Activated CD8-positive, alpha-beta T cell treated with anti-CD3 and anti-CD28 coated beads for 36 hours (primary cell): Measurements from ENCODE around the gene ANAPC7. TPM values are rescaled to one million over a fixed set of nuclear protein-coding genes. Genes with fewer than 3 reads are reported as not detected.
A peak's percentile ranks its signal among the peaks of the same experiment; 100 is the strongest.
"Not testable (repeated sequence)": the region's sequence is repeated elsewhere in the genome, so short reads cannot be mapped to it uniquely, and the experiment has no call there.

ENCODE experiments used
- ATAC-seq: fragments of 200-7000 bp; cut with Tn5 transposase; one replicate; pipeline ENCODE4 v1.10.0; 2021; ENCODE audit warnings: mild to moderate bottlenecking, moderate library complexity
- CTCF ChIA-PET: fragments of 350-600 bp; sonication (Branson Sonifier 250); formaldehyde crosslinking; loops from one replicate; lab custom pipeline; 2021; ENCODE audit warnings: antibody characterized with exemption; lab: Charles Lee
- POLR2A ChIA-PET: fragments of 350-600 bp; sonication (Branson Sonifier 250); formaldehyde crosslinking; loops from one replicate; lab custom pipeline; 2021; ENCODE audit warnings: antibody characterized with exemption; lab: Charles Lee
- DNase-seq: peaks from one replicate; pipeline ENCODE4 v3.0.0-alpha.2; 2020
- H3K27ac Mint-ChIP-seq: one replicate; pipeline ENCODE4 v1.8.0; 2021; ENCODE audit warnings: mild to moderate bottlenecking, mixed read lengths
- H3K27me3 Mint-ChIP-seq: one replicate; pipeline ENCODE4 v1.8.0; 2021; ENCODE audit warnings: mixed read lengths
- H3K36me3 Mint-ChIP-seq: one replicate; pipeline ENCODE4 v1.8.0; 2021; ENCODE audit warnings: low read depth, mixed read lengths
- H3K4me1 Mint-ChIP-seq: one replicate; pipeline ENCODE4 v1.8.0; 2021; ENCODE audit warnings: low read depth, mixed read lengths
- H3K4me3 Mint-ChIP-seq: one replicate; pipeline ENCODE4 v1.8.0; 2021; ENCODE audit warnings: mild to moderate bottlenecking, moderate library complexity, mixed read lengths
- H3K9me3 Mint-ChIP-seq: one replicate; pipeline ENCODE4 v1.8.0; 2021; ENCODE audit warnings: mixed read lengths
- CTCF ChIP-seq: fragments of 200-600 bp; IDR thresholded peaks from one replicate; pipeline ENCODE4 v1.8.0; 2022; ENCODE audit warnings: antibody characterized with exemption, mild to moderate bottlenecking
- intact Hi-C: fragments of 100-400 bp; cut with micrococcal nuclease; formaldehyde crosslinking; loops from one replicate; pipeline ENCODE4 v1.10.0; 2022
- total RNA-seq, 2 experiments: library from RNA; stranded (reverse); gene quantifications; one replicate each; pipeline ENCODE4 v1.2.3, GENCODE V29; 2021

Gene ANAPC7
- total RNA-seq, 2 experiments from 2014 or later: 44.9 to 52.9 TPM

- Mint-ChIP-seq H3K36me3 (no peaks in the 10 kb centered on the region), H3K27me3 (no peaks in the 10 kb centered on the region), H3K27ac (no peak overlapping the region), H3K4me1 (no peaks in the 10 kb centered on the region), H3K9me3 (no peaks in the 10 kb centered on the region), H3K4me3 (no peak overlapping the region)
- no peak for TF ChIP-seq CTCF
- ATAC-seq: no peak
- intact Hi-C loops: no loop called here
- POLR2A ChIA-PET: interaction anchor here (0.9 kb wide), 1 partner anchor 11 kb away, joined by 3 read pairs; no protein-coding TSS in a partner anchor
- CTCF ChIA-PET: interaction anchor here (0.8 to 1.3 kb wide), 2 partner anchors 64 to 140 kb away, joined by 3 to 4 read pairs; no protein-coding TSS in a partner anchor
- no peak for DNase-seq
Measured at GRCh38 chr12:110366321-110367142, 37.0 kb downstream of the ANAPC7 start.

GRCh38 chr12:110365489-110366320, 37.8 kb downstream of the ANAPC7 start:
- no peak overlapping the region for H3K27ac Mint-ChIP-seq
- intact Hi-C loops: no loop called here
- DNase-seq: no peak
- no peaks in the 10 kb centered on the region for H3K9me3 Mint-ChIP-seq
- H3K4me3 Mint-ChIP-seq: no peak overlapping the region
- no peak for ATAC-seq
- POLR2A ChIA-PET: interaction anchor here (0.9 kb wide), 1 partner anchor 12 kb away, joined by 3 read pairs; no protein-coding TSS in a partner anchor
- H3K36me3 Mint-ChIP-seq: no peaks in the 10 kb centered on the region
- H3K4me1 Mint-ChIP-seq: no peaks in the 10 kb centered on the region
- CTCF ChIA-PET: interaction anchor here (0.8 kb wide), 1 partner anchor 12 kb away, joined by 4 read pairs; no protein-coding TSS in a partner anchor
- H3K27me3 Mint-ChIP-seq: no peaks in the 10 kb centered on the region
- TF ChIP-seq CTCF: no peak

GRCh38 chr12:110361216-110361615, 42.3 kb downstream of the ANAPC7 start:
- Mint-ChIP-seq H3K4me1 (no peaks in the 10 kb centered on the region), H3K9me3 (no peaks in the 10 kb centered on the region), H3K27ac (no peak overlapping the region), H3K4me3 (no peak overlapping the region), H3K27me3 (no peaks in the 10 kb centered on the region), H3K36me3 (no peaks in the 10 kb centered on the region)
- ATAC-seq (no peak), DNase-seq (no peak)
- TF ChIP-seq CTCF: no peak
- ChIA-PET POLR2A (no interaction called here), CTCF (interaction anchor here (1.6 kb wide), 1 partner anchor 70 kb away, joined by 4 read pairs; no protein-coding TSS in a partner anchor)
- intact Hi-C loops: no loop called here

- H3K27ac Mint-ChIP-seq, H3K4me3 Mint-ChIP-seq, H3K36me3 Mint-ChIP-seq, H3K9me3 Mint-ChIP-seq, intact Hi-C loops, DNase-seq, H3K27me3 Mint-ChIP-seq: not testable (repeated sequence)
- H3K4me1 Mint-ChIP-seq: peaks cover 13% of the 10 kb centered on the region
- ATAC-seq: peak; percentile 23
- POLR2A ChIA-PET: interaction anchor here (0.7 to 1.3 kb wide), 2 partner anchors 73 to 1746 kb away, joined by 3 to 5 read pairs; no protein-coding TSS in a partner anchor
- CTCF ChIA-PET: interaction anchor here (0.6 to 1.8 kb wide), 3 partner anchors 11 to 73 kb away, joined by 3 to 6 read pairs (median 3); no protein-coding TSS in a partner anchor
Measured at GRCh38 chr12:110358384-110359097, 45.0 kb downstream of the ANAPC7 start.

GRCh38 chr12:110355073-110355472, 48.4 kb downstream of the ANAPC7 start:
- ATAC-seq (peak; percentile 65), DNase-seq (peak; percentile 60)
- Mint-ChIP-seq H3K27ac (no peak overlapping the region), H3K9me3 (no peaks in the 10 kb centered on the region), H3K36me3 (peaks cover 6% of the 10 kb centered on the region), H3K4me1 (peaks cover 17% of the 10 kb centered on the region), H3K27me3 (peaks cover 4% of the 10 kb centered on the region), H3K4me3 (no peak overlapping the region)
- intact Hi-C loops: loop anchor here (2.0 kb wide), 1 partner anchor 76 kb away; no protein-coding TSS in a partner anchor
- CTCF ChIA-PET: interaction anchor here (1.5 kb wide), 1 partner anchor 76 kb away, joined by 7 read pairs; no protein-coding TSS in a partner anchor
- peak; percentile 49 for TF ChIP-seq CTCF
- POLR2A ChIA-PET: no interaction called here
